Lung (tissue), 12 donors: ENCODE results near the gene MYO3B. TPM values are rescaled to one million over a fixed set of nuclear protein-coding genes. Genes with fewer than 3 reads are reported as not detected.

Experiments
- ATAC-seq: fragments of 200-7000 bp; cut with Tn5 transposase; one replicate; pipeline ENCODE4 v1.9.1; 2020; ENCODE audit warnings: moderate number of reproducible peaks; ENCODE audit not compliant: insufficient read depth, low FRiP score
- DNase-seq, 3 donors: peaks; one replicate each; pipeline ENCODE4 v3.0.0-alpha.2; 2013 to 2017
- H3K27ac ChIP-seq, 2 donors: one replicate each; pipeline ENCODE4 v1.5.1; 2013; ENCODE audit warnings: mild to moderate bottlenecking in 2 of 2, moderate library complexity in 2 of 2, control low read depth in 1 of 2, inconsistent platforms in 1 of 2, low read depth in 1 of 2, low read length in 1 of 2
- H3K27me3 ChIP-seq, 3 donors: one replicate each; pipeline ENCODE4 v1.5.1; 2013; ENCODE audit warnings: low read length in 2 of 3; ENCODE audit not compliant: control insufficient read depth in 3 of 3, insufficient read depth in 3 of 3
- H3K36me3 ChIP-seq, 4 donors: one replicate each; pipeline ENCODE4 v1.5.1; 2013; ENCODE audit warnings: low read length in 4 of 4, mild to moderate bottlenecking in 1 of 4, moderate library complexity in 1 of 4; ENCODE audit not compliant: control insufficient read depth in 4 of 4, insufficient read depth in 4 of 4
- H3K4me1 ChIP-seq, 5 donors: one replicate each; pipeline ENCODE4 v1.5.1; 2013; ENCODE audit warnings: low read length in 5 of 5, mild to moderate bottlenecking in 2 of 5, moderate library complexity in 1 of 5; ENCODE audit not compliant: control insufficient read depth in 5 of 5, insufficient read depth in 5 of 5
- H3K4me3 ChIP-seq: one replicate; pipeline ENCODE4 v1.5.1; 2013; ENCODE audit warnings: mild to moderate bottlenecking, control low read depth, moderate library complexity
- H3K9ac ChIP-seq, 2 donors: one replicate each; pipeline ENCODE4 v1.5.1; 2013; ENCODE audit warnings: low read length in 2 of 2, control low read depth in 1 of 2; ENCODE audit not compliant: insufficient read depth in 1 of 2
- H3K9me3 ChIP-seq, 4 donors: one replicate each; pipeline ENCODE4 v1.5.1; 2013; ENCODE audit warnings: low read length in 3 of 4, mild to moderate bottlenecking in 1 of 4, moderate library complexity in 1 of 4; ENCODE audit not compliant: control insufficient read depth in 4 of 4, insufficient read depth in 3 of 4
- WGBS, 2 donors: extraction: QIAGEN DNeasy Blood & Tissue Kit; methylation state at CpG; one replicate each; pipeline ENCODE4 v1.1.7; 2013; 5-methylcytosine and 5-hydroxymethylcytosine counted together
- polyA plus RNA-seq, 2 donors: library from polyadenylated mRNA; stranded (reverse); fragments of 200-250 nt; gene quantifications; one replicate each; pipeline ENCODE4 v1.2.1, GENCODE V29; 2013
- total RNA-seq, 2 donors: library from RNA; depleted of rRNA in 1 of 2; stranded (reverse); fragments of >200 nt in 1 of 2; gene quantifications; one replicate each; pipeline ENCODE4 v1.2.1, GENCODE V29; 2014 to 2021
- TF ChIP-seq, protein P1 (sequence below): IDR thresholded peaks from 2 replicates; pipeline ENCODE4 v1.5.1; 2012; ENCODE audit warnings: mild to moderate bottlenecking; ENCODE audit errors: control extremely low read depth, extremely low read depth
- donor health status: control.
- donor health status: control.
- donor health status: Bipolar disorder and iron deficiency.
- donor health status: healthy.
- donor health status: DM: yes; HTN: yes; CAD: no.

Gene MYO3B
- total and polyA plus RNA-seq, 4 donors = 0.03 to 0.82 (median 0.05) TPM; not detected in 1

DNA sequence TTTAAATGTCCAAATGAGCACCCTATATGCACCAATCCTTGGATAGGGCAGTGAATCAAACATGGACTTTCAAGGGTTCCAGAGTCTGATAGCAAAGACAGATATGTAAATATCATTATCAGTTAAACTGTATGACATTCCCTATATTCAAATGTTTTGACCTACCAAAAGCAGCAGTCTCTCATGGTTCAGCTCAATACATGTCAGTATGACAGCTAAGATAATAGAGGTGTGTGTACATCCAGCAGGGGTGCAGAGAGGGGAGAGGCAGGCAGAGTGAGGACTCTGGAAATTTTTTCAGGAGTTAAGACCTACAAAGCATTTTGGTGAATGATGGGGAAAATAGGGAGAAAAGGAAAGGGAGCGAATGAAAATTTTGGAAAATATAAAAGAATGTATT is 106.3 kb downstream of the MYO3B start:
- Histone ChIP-seq H3K4me1 (no peaks in the 10 kb centered on the region), H3K4me3 (no peak overlapping the region), H3K27ac (no peak overlapping the region), H3K9ac (no peak overlapping the region), H3K27me3 (no peaks in the 10 kb centered on the region), H3K36me3 (no peaks in the 10 kb centered on the region), H3K9me3 (no peaks in the 10 kb centered on the region)
- WGBS, 2 donors = 93 to 100% methylated on average over 1 of the region's 1 CpG
- ATAC-seq (no peak), DNase-seq (no peak)
- TF ChIP-seq, protein P1, sequence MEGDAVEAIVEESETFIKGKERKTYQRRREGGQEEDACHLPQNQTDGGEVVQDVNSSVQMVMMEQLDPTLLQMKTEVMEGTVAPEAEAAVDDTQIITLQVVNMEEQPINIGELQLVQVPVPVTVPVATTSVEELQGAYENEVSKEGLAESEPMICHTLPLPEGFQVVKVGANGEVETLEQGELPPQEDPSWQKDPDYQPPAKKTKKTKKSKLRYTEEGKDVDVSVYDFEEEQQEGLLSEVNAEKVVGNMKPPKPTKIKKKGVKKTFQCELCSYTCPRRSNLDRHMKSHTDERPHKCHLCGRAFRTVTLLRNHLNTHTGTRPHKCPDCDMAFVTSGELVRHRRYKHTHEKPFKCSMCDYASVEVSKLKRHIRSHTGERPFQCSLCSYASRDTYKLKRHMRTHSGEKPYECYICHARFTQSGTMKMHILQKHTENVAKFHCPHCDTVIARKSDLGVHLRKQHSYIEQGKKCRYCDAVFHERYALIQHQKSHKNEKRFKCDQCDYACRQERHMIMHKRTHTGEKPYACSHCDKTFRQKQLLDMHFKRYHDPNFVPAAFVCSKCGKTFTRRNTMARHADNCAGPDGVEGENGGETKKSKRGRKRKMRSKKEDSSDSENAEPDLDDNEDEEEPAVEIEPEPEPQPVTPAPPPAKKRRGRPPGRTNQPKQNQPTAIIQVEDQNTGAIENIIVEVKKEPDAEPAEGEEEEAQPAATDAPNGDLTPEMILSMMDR = no peak

DNA sequence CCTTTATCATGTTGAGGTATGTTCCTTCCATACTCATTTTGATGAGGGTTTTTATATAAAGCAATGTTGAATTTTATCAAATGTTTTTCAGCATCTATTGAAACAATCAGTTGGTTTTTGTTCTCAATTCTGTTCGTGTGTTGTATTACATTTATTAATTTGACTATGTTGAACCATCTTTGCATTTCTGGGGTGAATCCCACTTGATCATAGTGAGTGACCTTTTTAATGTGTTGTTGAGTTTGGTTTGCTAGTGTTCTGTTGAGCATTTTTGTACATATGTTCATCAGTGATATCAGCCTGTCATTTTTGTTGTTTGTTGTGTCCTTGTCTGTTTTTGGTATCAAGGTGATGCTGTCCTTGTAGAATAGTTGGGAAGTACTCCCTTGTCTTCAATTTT is 110.9 kb downstream of the MYO3B start:
- no peak overlapping the region for H3K4me3 ChIP-seq
- no peaks in the 10 kb centered on the region for H3K27me3 ChIP-seq
- no peaks in the 10 kb centered on the region for H3K4me1 ChIP-seq
- H3K36me3 ChIP-seq = no peaks in the 10 kb centered on the region
- H3K27ac ChIP-seq = no peak overlapping the region
- H3K9me3 ChIP-seq = peaks cover 0 to 2% (median 0%) of the 10 kb centered on the region in 4 donors
- H3K9ac ChIP-seq = no peak overlapping the region
- DNase-seq (no peak), ATAC-seq (no peak)
- WGBS, 2 donors = 77 to 87% methylated on average over 1 of the region's 1 CpG
- TF ChIP-seq, protein P1 = no peak

DNA sequence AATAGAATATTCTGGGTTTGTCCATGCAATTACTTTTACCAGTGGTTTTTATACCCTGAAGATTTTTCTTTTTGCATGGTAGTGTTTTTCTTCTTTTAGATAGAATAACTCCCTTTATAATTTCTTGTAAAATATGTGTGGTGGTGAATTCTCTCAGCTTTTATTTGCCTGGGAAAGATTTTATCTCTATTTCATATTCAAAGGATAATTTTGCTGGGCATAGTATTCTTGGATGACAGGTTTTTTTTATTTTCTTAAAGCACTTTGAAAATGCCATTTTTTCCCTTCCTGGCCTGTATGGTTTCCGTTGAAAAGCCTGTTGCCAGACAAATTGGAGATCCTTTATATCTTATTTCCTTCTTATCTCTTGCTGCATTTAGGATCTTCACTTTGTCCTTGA is 113.5 kb downstream of the MYO3B start:
- H3K4me1 ChIP-seq = no peaks in the 10 kb centered on the region
- TF ChIP-seq, protein P1 = no peak
- H3K9ac ChIP-seq = no peak overlapping the region
- H3K4me3 ChIP-seq = no peak overlapping the region
- ATAC-seq (no peak), DNase-seq (no peak)
- H3K9me3 ChIP-seq = peaks cover 0 to 2% (median 0%) of the 10 kb centered on the region in 4 donors
- H3K27me3 ChIP-seq = no peaks in the 10 kb centered on the region
- no peaks in the 10 kb centered on the region for H3K36me3 ChIP-seq
- 77 to 82% methylated on average over 1 of the region's 1 CpG for WGBS, 2 donors
- H3K27ac ChIP-seq = no peak overlapping the region

DNA sequence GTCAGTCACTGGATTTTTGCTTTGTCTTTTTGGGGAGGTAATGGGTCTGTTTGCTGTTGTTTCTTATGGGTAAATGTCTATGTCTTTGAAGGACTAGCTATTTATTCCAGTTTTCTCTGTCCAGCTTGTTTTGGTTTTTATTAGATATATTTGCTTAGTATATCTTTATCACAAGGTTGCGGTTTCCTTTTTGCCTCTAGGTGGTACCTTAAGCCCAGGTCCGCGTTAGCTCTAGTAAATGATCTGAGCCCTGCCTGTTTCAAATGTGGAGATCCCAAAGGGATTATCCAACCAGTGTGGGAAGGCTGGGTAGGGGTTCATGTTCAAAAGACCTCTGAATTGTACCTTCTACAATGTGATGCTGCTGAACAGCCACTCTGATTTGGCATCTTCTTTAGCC is 114.5 kb downstream of the MYO3B start:
- H3K36me3 ChIP-seq = no peaks in the 10 kb centered on the region
- H3K4me3 ChIP-seq = no peak overlapping the region
- H3K4me1 ChIP-seq = no peaks in the 10 kb centered on the region
- peaks cover 0 to 2% (median 0%) of the 10 kb centered on the region in 4 donors for H3K9me3 ChIP-seq
- no peak for DNase-seq
- H3K9ac ChIP-seq = no peak overlapping the region
- TF ChIP-seq, protein P1 = no peak
- WGBS, 2 donors = 58 to 92% methylated on average over 3 of the region's 3 CpGs
- H3K27me3 ChIP-seq = no peaks in the 10 kb centered on the region
- no peak overlapping the region for H3K27ac ChIP-seq
- no peak for ATAC-seq
